IMR-90 (cell line): ENCODE data around the gene PHACTR3. TPM values are rescaled to one million over a fixed set of nuclear protein-coding genes. Genes with fewer than 3 reads are reported as not detected.

Experiments used
- ATAC-seq: fragments of 200-7000 bp; cut with Tn5 transposase; 2 replicates; pipeline ENCODE4 v1.9.1; 2020; ENCODE audit warnings: low read depth, mild to moderate bottlenecking, moderate library complexity
- BruUV-seq: library from RNA; stranded (reverse); fragments of 400-500 nt; replicated peaks from 2 replicates; lab custom pipeline; 2021; lab: Mats Ljungman, UMichigan
- CTCF ChIA-PET: fragments of 300-600 bp; formaldehyde crosslinking; extraction: SDS; loops from one replicate; lab custom pipeline; 2021; ENCODE audit warnings: antibody characterized with exemption; lab: Yijun Ruan, JAX
- POLR2A ChIA-PET: fragments of 300-600 bp; sonication (Branson Sonifier 250); formaldehyde crosslinking; loops from one replicate; lab custom pipeline; 2022; ENCODE audit warnings: antibody characterized with exemption; ENCODE audit not compliant: unreplicated experiment; lab: Charles Lee
- DNase-seq: peaks from one replicate; pipeline ENCODE4 v3.0.0; 2013
- H2AFZ ChIP-seq: replicated peaks from 2 replicates; pipeline ENCODE3; 2013; ENCODE audit warnings: low read length, mild to moderate bottlenecking; ENCODE audit not compliant: poor library complexity
- H2AK5ac ChIP-seq: 2 replicates; pipeline ENCODE4 v1.6.1; 2013; ENCODE audit warnings: low read depth, low read length, inconsistent platforms
- H2AK9ac ChIP-seq: replicated peaks from 2 replicates; pipeline ENCODE3; 2013; ENCODE audit warnings: mild to moderate bottlenecking, low read depth, low read length, moderate library complexity; ENCODE audit not compliant: poor library complexity
- H2BK120ac ChIP-seq: 2 replicates; pipeline ENCODE4 v1.6.1; 2013; ENCODE audit warnings: low read depth, low read length, inconsistent platforms
- H2BK15ac ChIP-seq: 3 replicates; pipeline ENCODE4 v1.6.1; 2013; ENCODE audit warnings: low read depth, low read length, inconsistent platforms
- H2BK20ac ChIP-seq: 2 replicates; pipeline ENCODE4 v1.6.1; 2013; ENCODE audit warnings: low read depth, mild to moderate bottlenecking, inconsistent platforms, low read length, moderate library complexity
- H2BK5ac ChIP-seq: 2 replicates; pipeline ENCODE4 v1.6.1; 2013; ENCODE audit warnings: mild to moderate bottlenecking, low read depth, low read length, inconsistent platforms; ENCODE audit not compliant: poor library complexity, severe bottlenecking
- H3K14ac ChIP-seq: replicated peaks from 2 replicates; pipeline ENCODE4 v1.6.1; 2013; ENCODE audit warnings: low read depth, low read length, inconsistent platforms
- H3K18ac ChIP-seq: 2 replicates; pipeline ENCODE4 v1.6.1; 2013; ENCODE audit warnings: low read depth, low read length, control low read depth
- H3K23ac ChIP-seq: 2 replicates; pipeline ENCODE4 v1.6.1; 2013; ENCODE audit warnings: low read depth, low read length, inconsistent platforms
- H3K27ac ChIP-seq: 2 replicates; pipeline ENCODE4 v1.5.1; 2013; ENCODE audit warnings: mild to moderate bottlenecking, control low read depth, low read length; ENCODE audit not compliant: insufficient read depth
- H3K27me3 ChIP-seq: 2 replicates; pipeline ENCODE4 v1.6.1; 2013; ENCODE audit warnings: low read length; ENCODE audit not compliant: control insufficient read depth, insufficient read depth
- H3K36me3 ChIP-seq: 2 replicates; pipeline ENCODE4 v1.6.1; 2013; ENCODE audit warnings: low read length, mixed read lengths; ENCODE audit not compliant: control insufficient read depth, insufficient read depth
- H3K4ac ChIP-seq: 2 replicates; pipeline ENCODE4 v1.6.1; 2013; ENCODE audit warnings: low read depth, low read length, inconsistent platforms
- H3K4me1 ChIP-seq: 2 replicates; pipeline ENCODE4 v1.6.1; 2013; ENCODE audit warnings: low read length, mixed read lengths; ENCODE audit not compliant: control insufficient read depth, insufficient read depth
- H3K4me2 ChIP-seq: 2 replicates; pipeline ENCODE4 v1.6.1; 2013; ENCODE audit warnings: low read depth, mild to moderate bottlenecking, control low read depth, low read length, moderate library complexity
- H3K4me3 ChIP-seq: 2 replicates; pipeline ENCODE4 v1.5.1; 2013; ENCODE audit warnings: low read depth, mild to moderate bottlenecking, control low read depth, low read length, moderate library complexity; ENCODE audit not compliant: insufficient read depth
- H3K56ac ChIP-seq: 2 replicates; pipeline ENCODE4 v1.6.1; 2013; ENCODE audit warnings: low read length, inconsistent platforms; ENCODE audit not compliant: insufficient read depth; ENCODE audit errors: extremely low read depth
- H3K79me1 ChIP-seq, 2 experiments: 2 replicates each; pipeline ENCODE4 v1.6.1; 2013; ENCODE audit warnings: low read length in 2 of 2, inconsistent platforms in 1 of 2, low read depth in 1 of 2
- H3K9ac ChIP-seq: 2 replicates; pipeline ENCODE4 v1.6.1; 2013; ENCODE audit warnings: low read depth, low read length, control low read depth
- H3K9me1 ChIP-seq: 2 replicates; pipeline ENCODE4 v1.6.1; 2013; ENCODE audit warnings: low read length, inconsistent platforms; ENCODE audit not compliant: insufficient read depth
- H3K9me3 ChIP-seq: 2 replicates; pipeline ENCODE4 v1.6.1; 2013; ENCODE audit warnings: low read length; ENCODE audit not compliant: control insufficient read depth, insufficient read depth
- H4K20me1 ChIP-seq: 2 replicates; pipeline ENCODE4 v1.6.1; 2013; ENCODE audit warnings: low read length, inconsistent platforms; ENCODE audit not compliant: insufficient read depth
- H4K5ac ChIP-seq: 2 replicates; pipeline ENCODE4 v1.6.1; 2013; ENCODE audit warnings: mild to moderate bottlenecking, low read depth, low read length, control low read depth
- H4K8ac ChIP-seq, 2 experiments: 2 replicates each; pipeline ENCODE4 v1.6.1; 2013; ENCODE audit warnings: low read depth in 2 of 2, low read length in 2 of 2, control low read depth in 1 of 2, inconsistent platforms in 1 of 2
- H4K91ac ChIP-seq: 2 replicates; pipeline ENCODE4 v1.6.1; 2013; ENCODE audit warnings: low read depth, low read length, inconsistent platforms; ENCODE audit not compliant: insufficient read depth
- BHLHE40 ChIP-seq: fragments of 150-350 bp; IDR thresholded peaks from 2 replicates; pipeline ENCODE4 v1.6.1; 2016; ENCODE audit warnings: mild to moderate bottlenecking, low read depth, low read length
- CEBPB ChIP-seq: IDR thresholded peaks from 2 replicates; pipeline ENCODE4 v1.6.1; 2012; ENCODE audit warnings: low read depth, low read length, improper control_type of control experiment
- CHD1 ChIP-seq: IDR thresholded peaks from 2 replicates; pipeline ENCODE4 v1.6.1; 2012; ENCODE audit warnings: low read depth, low read length, improper control_type of control experiment
- ELK1 ChIP-seq: fragments of 150-350 bp; IDR thresholded peaks from 2 replicates; pipeline ENCODE4 v1.6.1; 2016; ENCODE audit warnings: low read depth, mild to moderate bottlenecking, low read length, moderate library complexity, borderline replicate concordance
- FOS ChIP-seq: fragments of 150-350 bp; IDR thresholded peaks from 2 replicates; pipeline ENCODE4 v1.6.1; 2016; ENCODE audit warnings: low read depth, low read length
- MAFK ChIP-seq: IDR thresholded peaks from 2 replicates; pipeline ENCODE4 v1.6.1; 2012; ENCODE audit warnings: low read depth, low read length, improper control_type of control experiment
- MAZ ChIP-seq: IDR thresholded peaks from 2 replicates; pipeline ENCODE4 v1.6.1; 2012; ENCODE audit warnings: low read depth, mild to moderate bottlenecking, low read length, improper control_type of control experiment, moderate library complexity, borderline replicate concordance
- MXI1 ChIP-seq: IDR thresholded peaks from 2 replicates; pipeline ENCODE4 v1.6.1; 2012; ENCODE audit warnings: low read depth, mild to moderate bottlenecking, low read length, moderate library complexity, borderline replicate concordance
- NFE2L2 ChIP-seq: fragments of 150-350 bp; IDR thresholded peaks from 2 replicates; pipeline ENCODE4 v1.6.1; 2016; ENCODE audit warnings: low read depth, mild to moderate bottlenecking, low read length
- POLR2A ChIP-seq: IDR thresholded peaks from 2 replicates; pipeline ENCODE4 v1.6.1; 2012; ENCODE audit warnings: mild to moderate bottlenecking, low read depth, low read length
- RAD21 ChIP-seq: IDR thresholded peaks from 2 replicates; pipeline ENCODE4 v1.6.1; 2012; ENCODE audit warnings: low read length, improper control_type of control experiment
- RCOR1 ChIP-seq: IDR thresholded peaks from 2 replicates; pipeline ENCODE4 v1.6.1; 2012; ENCODE audit warnings: mild to moderate bottlenecking, low read length, improper control_type of control experiment; ENCODE audit not compliant: insufficient replicate concordance
- RFX5 ChIP-seq: IDR thresholded peaks from 2 replicates; pipeline ENCODE4 v1.8.0; 2012; ENCODE audit warnings: low read depth, mild to moderate bottlenecking, low read length, moderate library complexity
- SMC3 ChIP-seq: fragments of 150-350 bp; IDR thresholded peaks from 2 replicates; pipeline ENCODE4 v1.6.1; 2016; ENCODE audit warnings: low read depth, mild to moderate bottlenecking, antibody characterized with exemption, low read length, moderate library complexity
- WGBS, 2 experiments: methylation state at CpG; one replicate each; pipeline versions ENCODE4 v1.1.5 to v1.1.7; 2013; ENCODE audit warnings: missing lambda C conversion rate in 2 of 2; ENCODE audit not compliant: insufficient read length in 1 of 2; ENCODE audit errors: extremely low coverage in 2 of 2; 5-methylcytosine and 5-hydroxymethylcytosine counted together
- dilution Hi-C: fragments of 300-500 bp; cut with HindIII; formaldehyde crosslinking; loops from one replicate; pipeline ENCODE4 v1.14.3; 2018; ENCODE audit warnings: low sequenced_read_pairs; ENCODE audit not compliant: unreplicated experiment
- in situ Hi-C: fragments of 300-500 bp; cut with MboI; formaldehyde crosslinking; loops from 3 replicates; pipeline ENCODE4 v1.14.3; 2019; ENCODE audit warnings: low sequenced_read_pairs, inconsistent platforms, mixed read lengths
- intact Hi-C: fragments of 100-400 bp; cut with micrococcal nuclease; formaldehyde crosslinking; loops from 2 replicates; pipeline ENCODE4 v1.10.0; 2022
- polyA plus RNA-seq, 3 experiments: library from polyadenylated mRNA; depleted of rRNA; stranded (reverse); fragments of >200 nt; gene quantifications; 2 replicates each; pipeline ENCODE4 v1.2.3, GENCODE V29; 2012; ENCODE audit warnings: low replicate concordance in 1 of 3
- total RNA-seq: library from RNA; depleted of rRNA; stranded (reverse); fragments of >200 nt; gene quantifications from 2 replicates; pipeline ENCODE4 v1.2.3, GENCODE V29; 2012
- TF ChIP-seq, protein P1 (sequence below): conservative IDR thresholded peaks from 2 replicates; pipeline ENCODE4 v1.5.1; 2012; ENCODE audit warnings: mild to moderate bottlenecking, low read depth, low read length, improper control_type of control experiment
- TF ChIP-seq, protein P2 (sequence below): fragments of 150-350 bp; IDR thresholded peaks from 2 replicates; pipeline ENCODE4 v1.6.1; 2017; ENCODE audit warnings: mild to moderate bottlenecking, antibody characterized with exemption, low read length, low read depth

Gene PHACTR3
- total and polyA plus RNA-seq, 2 of the 4 experiments (the other 2 are of a cell fraction): not detected

DNA sequence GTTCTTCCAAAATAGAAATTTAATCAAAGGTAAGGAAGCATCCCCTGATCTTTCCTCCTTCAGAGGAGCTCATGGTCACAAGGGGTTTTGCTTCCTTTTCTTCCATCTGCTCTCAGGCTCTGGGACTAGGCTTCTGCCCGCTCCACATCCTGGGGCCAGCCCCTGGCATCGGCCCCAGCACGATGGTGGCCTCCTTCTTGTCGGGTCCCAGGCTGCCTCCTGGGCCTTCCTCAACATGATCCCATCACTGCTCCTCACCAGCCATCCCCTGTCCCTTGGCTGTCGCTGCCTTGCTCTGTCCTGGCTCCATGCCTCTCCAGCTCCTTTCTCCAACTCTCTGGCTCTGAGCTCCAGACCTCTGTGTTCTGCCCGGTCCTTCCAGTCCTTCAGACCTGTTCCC, 4.1 kb downstream of the PHACTR3 start:
- no peak overlapping the region for H3K4me2 ChIP-seq
- H3K9me3 ChIP-seq: no peaks in the 10 kb centered on the region
- H4K5ac ChIP-seq: no peak overlapping the region
- no peak overlapping the region for H3K14ac ChIP-seq
- no peak overlapping the region for H4K91ac ChIP-seq
- DNase-seq (no peak), ATAC-seq (no peak)
- H3K18ac ChIP-seq: no peak overlapping the region
- H2BK15ac ChIP-seq: no peak overlapping the region
- TF ChIP-seq MAZ (no peak), RFX5 (no peak), ELK1 (no peak), MAFK (no peak), MXI1 (no peak), RCOR1 (no peak), BHLHE40 (no peak), RAD21 (no peak), POLR2A (no peak), NFE2L2 (no peak), CHD1 (no peak), CEBPB (no peak), SMC3 (no peak), FOS (no peak)
- TF ChIP-seq, protein P1, sequence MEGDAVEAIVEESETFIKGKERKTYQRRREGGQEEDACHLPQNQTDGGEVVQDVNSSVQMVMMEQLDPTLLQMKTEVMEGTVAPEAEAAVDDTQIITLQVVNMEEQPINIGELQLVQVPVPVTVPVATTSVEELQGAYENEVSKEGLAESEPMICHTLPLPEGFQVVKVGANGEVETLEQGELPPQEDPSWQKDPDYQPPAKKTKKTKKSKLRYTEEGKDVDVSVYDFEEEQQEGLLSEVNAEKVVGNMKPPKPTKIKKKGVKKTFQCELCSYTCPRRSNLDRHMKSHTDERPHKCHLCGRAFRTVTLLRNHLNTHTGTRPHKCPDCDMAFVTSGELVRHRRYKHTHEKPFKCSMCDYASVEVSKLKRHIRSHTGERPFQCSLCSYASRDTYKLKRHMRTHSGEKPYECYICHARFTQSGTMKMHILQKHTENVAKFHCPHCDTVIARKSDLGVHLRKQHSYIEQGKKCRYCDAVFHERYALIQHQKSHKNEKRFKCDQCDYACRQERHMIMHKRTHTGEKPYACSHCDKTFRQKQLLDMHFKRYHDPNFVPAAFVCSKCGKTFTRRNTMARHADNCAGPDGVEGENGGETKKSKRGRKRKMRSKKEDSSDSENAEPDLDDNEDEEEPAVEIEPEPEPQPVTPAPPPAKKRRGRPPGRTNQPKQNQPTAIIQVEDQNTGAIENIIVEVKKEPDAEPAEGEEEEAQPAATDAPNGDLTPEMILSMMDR: no peak
- TF ChIP-seq, protein P2, sequence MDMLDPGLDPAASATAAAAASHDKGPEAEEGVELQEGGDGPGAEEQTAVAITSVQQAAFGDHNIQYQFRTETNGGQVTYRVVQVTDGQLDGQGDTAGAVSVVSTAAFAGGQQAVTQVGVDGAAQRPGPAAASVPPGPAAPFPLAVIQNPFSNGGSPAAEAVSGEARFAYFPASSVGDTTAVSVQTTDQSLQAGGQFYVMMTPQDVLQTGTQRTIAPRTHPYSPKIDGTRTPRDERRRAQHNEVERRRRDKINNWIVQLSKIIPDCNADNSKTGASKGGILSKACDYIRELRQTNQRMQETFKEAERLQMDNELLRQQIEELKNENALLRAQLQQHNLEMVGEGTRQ: no peak
- H2AK5ac ChIP-seq: no peak overlapping the region
- CTCF ChIA-PET: no interaction called here
- H2AFZ ChIP-seq: no peak overlapping the region
- H3K4me3 ChIP-seq: no peak overlapping the region
- H4K8ac ChIP-seq: no peak overlapping the region
- dilution Hi-C loops (no loop called here), in situ Hi-C loops (no loop called here), intact Hi-C loops (no loop called here)
- no TSS peak for BruUV-seq
- no peak overlapping the region for H3K4ac ChIP-seq
- 27% methylated on average over 4 of the region's 6 CpGs; no CpG with 5 or more reads in 1 of the 2 experiments for WGBS, 2 experiments
- H3K79me1 ChIP-seq: no peaks in the 10 kb centered on the region
- no peak overlapping the region for H3K27ac ChIP-seq
- H3K4me1 ChIP-seq: no peaks in the 10 kb centered on the region
- no peak overlapping the region for H2BK120ac ChIP-seq
- no peak overlapping the region for H2BK20ac ChIP-seq
- H2AK9ac ChIP-seq: no peak overlapping the region
- no peaks in the 10 kb centered on the region for H3K36me3 ChIP-seq
- H3K56ac ChIP-seq: no peak overlapping the region
- H3K9ac ChIP-seq: no peak overlapping the region
- POLR2A ChIA-PET: no interaction called here
- H3K27me3 ChIP-seq: peaks cover 8% of the 10 kb centered on the region; the same call in 1 of the 2 replicates
- H4K20me1 ChIP-seq: no peaks in the 10 kb centered on the region
- H2BK5ac ChIP-seq: no peak overlapping the region
- H3K23ac ChIP-seq: no peak overlapping the region
- no peaks in the 10 kb centered on the region for H3K9me1 ChIP-seq
